GM19468 (cell line): ENCODE measurements around the gene HDAC10.

Experiments used
- ATAC-seq: cut with Tn5 transposase; IDR thresholded peaks from one replicate; pipeline ENCODE4 v1.9.1; 2021; ENCODE audit warnings: mild to moderate bottlenecking, moderate library complexity, moderate number of reproducible peaks; ENCODE audit not compliant: unreplicated experiment; ENCODE audit errors: extremely low read depth

Gene HDAC10

GRCh38 chr22:50258361-50259292 is 7.6 kb upstream of the HDAC10 start:
- ATAC-seq, result no peak

GRCh38 chr22:50257451-50258360 is 6.6 kb upstream of the HDAC10 start:
- no peak for ATAC-seq

GRCh38 chr22:50257041-50257440 is 6.0 kb upstream of the HDAC10 start:
- no peak for ATAC-seq

- ATAC-seq, result no peak
These were observed 5.3 kb upstream of the HDAC10 start for GRCh38 chr22:50256258-50256862.

- no peak for ATAC-seq
These were observed 4.5 kb upstream of the HDAC10 start for GRCh38 chr22:50255607-50256006.

- ATAC-seq, result no peak
These were observed 4.0 kb upstream of the HDAC10 start for GRCh38 chr22:50255099-50255498.

GRCh38 chr22:50253941-50254340 is 2.9 kb upstream of the HDAC10 start:
- no peak for ATAC-seq

- no peak for ATAC-seq
These were observed 2.2 kb upstream of the HDAC10 start for GRCh38 chr22:50253046-50253915.

GRCh38 chr22:50252082-50253045 is 1.3 kb upstream of the HDAC10 start:
- ATAC-seq, result no peak

- ATAC-seq, result no peak
These were observed 514 bp upstream of the HDAC10 start for GRCh38 chr22:50251477-50252081.

GRCh38 chr22:50250249-50250554 is 863 bp downstream of the HDAC10 start:
- ATAC-seq, result no peak

- no peak for ATAC-seq
These were observed 1.5 kb downstream of the HDAC10 start for GRCh38 chr22:50249341-50250248.

- no peak for ATAC-seq
These were observed 2.6 kb downstream of the HDAC10 start for GRCh38 chr22:50248196-50249081.

- no peak for ATAC-seq
These were observed 3.3 kb downstream of the HDAC10 start for GRCh38 chr22:50247748-50248147.

- ATAC-seq, result no peak
These were observed 4.6 kb downstream of the HDAC10 start for GRCh38 chr22:50246242-50247175.
